ENCODE data around the gene INTS1.

Gene INTS1

DNA sequence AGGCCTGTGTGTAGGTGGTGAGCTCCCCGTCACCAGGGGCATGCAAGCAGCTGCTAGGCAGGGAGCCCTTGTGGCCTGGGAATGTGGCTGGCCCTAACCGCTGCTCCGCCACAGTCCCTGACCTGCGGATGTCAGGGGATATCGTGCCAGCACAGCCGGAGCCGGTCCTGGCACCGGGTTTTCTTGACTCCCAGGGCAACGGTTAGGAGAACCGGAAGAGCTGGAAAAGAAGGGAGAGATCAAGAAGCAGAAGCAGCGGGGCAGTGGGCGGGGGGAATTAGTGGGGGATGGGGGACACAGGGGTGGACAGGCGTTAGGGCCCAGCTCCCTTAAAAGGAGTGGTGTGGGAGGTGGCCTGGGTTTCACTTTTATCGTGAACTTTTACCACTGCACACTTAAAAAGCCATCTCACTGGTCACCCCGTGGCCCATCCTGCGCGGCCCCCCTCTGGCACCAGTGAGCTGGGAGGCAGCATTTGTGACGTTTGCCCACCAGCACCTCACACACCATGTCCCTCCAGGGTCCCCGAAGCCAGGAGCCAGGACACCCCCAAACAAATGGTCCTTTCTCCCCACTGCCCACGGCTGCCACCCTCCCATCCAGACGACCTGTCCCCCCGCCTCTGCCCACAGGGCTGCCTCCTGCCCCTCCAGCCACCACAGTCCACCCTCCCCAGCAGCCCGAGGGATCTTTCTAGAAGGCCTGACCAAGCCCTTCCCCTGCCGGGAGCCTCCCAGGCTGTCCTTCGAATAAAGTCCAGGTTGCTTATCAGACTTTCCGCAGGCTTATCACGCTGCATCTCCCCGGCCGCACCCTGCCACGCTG lies 43.2 kb downstream of the INTS1 start:
- DNase-seq: peak; percentile 91

GRCh38 chr7:1459920-1460820 lies 44.0 kb downstream of the INTS1 start:
- DNase-seq: peak; percentile 58

GRCh38 chr7:1459512-1459892 lies 44.7 kb downstream of the INTS1 start:
- peak; percentile 99 for DNase-seq

DNA sequence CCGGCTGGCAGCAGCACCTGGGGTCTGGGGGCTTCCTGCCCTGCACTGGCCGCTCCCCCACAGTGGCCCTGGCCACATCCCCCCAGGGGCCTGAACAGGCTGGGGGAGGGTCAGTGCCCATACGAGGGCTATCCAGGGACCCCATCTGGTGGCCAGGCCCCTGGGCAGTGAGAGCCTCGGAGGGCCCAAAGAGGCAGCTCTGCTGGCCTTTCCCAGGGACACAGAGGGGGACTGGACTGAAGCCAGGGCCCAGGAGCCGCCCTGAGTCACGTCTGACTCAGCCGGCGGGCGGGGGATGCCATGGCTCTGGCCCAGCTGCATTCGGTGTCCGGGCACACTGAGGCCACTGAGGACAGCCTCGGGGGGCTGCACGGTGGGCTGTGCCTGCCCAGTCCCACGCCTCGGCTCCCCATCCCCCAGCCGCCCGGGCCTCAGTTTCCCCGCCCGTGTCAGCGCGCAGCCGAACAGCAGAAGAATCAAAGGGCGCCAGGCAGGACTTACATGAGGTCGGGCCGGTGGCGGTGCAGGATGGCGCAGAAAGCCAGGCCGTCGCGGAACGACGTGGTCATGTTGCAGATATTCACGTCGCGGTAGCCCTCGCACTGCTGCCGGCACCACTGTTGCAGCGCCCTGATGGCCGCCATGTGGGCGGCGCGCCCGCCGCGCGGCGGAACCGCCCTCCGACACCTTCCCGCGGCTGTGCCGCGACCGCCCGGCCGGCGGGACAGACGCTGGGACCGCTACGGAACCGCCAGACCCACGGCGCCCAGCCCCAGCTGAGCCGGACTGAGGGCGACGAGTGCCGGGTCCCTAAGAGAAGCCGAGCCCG lies 45.3 kb downstream of the INTS1 start, which contains the start of gene MICALL2:
TSS of gene MICALL2 (minus strand) at position 788 of the 829 bp plus-strand sequence. CDS start at position 644, 144 bp downstream.
- DNase-seq: peak; percentile 78

- DNase-seq: peak; percentile 37
These were observed 46.1 kb downstream of the INTS1 start for GRCh38 chr7:1457949-1458682.

- peak; percentile 93 for DNase-seq
These were observed 46.9 kb downstream of the INTS1 start for GRCh38 chr7:1457059-1457948.

GRCh38 chr7:1455955-1456354 lies 48.2 kb downstream of the INTS1 start:
- no peak for DNase-seq

GRCh38 chr7:1455241-1455939 lies 48.8 kb downstream of the INTS1 start:
- no peak for DNase-seq

DNA sequence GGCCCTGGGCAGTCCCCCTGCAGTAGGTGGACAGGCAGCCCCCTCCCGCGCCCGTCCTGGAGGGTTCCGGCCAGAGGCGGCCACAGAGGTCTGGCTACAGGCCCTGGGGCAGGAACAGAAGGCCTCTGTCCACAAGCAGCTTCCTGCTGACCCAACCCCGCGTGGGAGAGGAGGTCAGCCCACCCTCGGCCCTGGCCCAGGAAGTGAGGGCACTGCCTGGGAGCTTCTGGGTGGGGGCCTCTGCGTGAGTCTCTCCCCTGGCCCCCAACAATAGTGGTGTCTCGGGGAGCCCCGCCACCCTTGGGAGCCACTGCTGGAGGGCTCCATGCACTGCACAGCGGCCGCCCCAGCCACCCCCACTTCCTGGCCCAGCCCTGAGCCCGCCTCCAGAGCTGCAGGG lies 49.6 kb downstream of the INTS1 start:
- no peak for DNase-seq

DNA sequence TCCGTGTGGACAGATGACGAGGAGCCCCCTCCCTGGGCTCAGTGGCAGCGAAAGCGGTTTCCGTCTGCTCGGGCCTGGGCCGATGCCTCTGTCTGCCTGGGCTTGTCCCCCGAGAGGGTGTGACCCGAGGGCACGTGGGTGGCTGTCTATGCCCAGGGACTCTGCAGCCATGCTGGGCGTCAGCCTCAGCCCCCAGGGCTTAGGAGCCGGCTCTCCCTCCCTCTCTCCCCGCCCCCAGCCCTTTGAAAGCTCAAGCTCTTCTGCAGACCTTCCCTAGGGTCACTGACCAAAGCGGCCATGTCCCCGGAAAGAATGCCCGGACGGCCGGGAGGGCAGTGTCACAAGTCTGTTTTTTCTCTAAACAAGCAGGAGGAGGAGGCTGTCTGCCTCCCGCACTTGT lies 52.0 kb downstream of the INTS1 start:
- DNase-seq: no peak

DNA sequence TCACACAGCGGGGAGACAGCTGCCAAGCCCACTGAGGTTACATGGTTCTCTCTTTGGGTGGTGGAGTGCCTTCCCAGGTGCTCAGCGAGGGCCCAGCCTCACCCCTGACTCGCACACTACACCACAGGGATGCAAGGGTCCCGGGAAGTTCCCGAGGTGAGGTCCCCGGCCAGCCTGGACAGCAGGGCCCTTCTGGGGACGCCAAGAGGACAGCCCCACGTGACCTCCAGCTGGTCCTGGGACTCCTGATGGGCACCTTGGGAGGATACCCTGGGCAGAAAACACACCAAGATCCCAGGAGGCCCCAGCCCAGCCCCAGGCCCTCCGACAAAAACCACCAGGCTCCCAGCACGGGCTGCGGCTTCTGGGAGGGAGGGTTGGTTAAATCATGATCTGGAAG lies 53.2 kb downstream of the INTS1 start:
- no peak for DNase-seq

DNA sequence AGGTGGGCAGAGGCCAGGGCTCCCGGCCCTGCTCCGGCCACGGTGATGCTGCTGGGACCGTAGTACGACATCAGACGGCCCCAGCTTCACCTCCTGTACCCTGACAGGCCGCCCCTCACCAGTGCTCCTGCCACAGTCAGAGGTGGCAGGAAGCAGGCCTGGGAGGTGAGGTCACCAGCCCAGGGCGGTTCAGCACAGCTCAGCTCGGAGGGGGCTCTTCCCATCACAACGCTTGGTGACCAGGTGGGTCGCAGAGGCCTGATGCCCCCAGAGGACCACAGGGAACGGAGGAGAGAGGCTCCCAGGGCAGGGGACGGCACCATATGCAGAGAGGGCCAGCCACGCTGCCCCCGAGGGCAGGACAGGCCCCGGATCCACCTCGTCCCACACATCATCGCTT lies 53.8 kb downstream of the INTS1 start:
- no peak for DNase-seq

DNA sequence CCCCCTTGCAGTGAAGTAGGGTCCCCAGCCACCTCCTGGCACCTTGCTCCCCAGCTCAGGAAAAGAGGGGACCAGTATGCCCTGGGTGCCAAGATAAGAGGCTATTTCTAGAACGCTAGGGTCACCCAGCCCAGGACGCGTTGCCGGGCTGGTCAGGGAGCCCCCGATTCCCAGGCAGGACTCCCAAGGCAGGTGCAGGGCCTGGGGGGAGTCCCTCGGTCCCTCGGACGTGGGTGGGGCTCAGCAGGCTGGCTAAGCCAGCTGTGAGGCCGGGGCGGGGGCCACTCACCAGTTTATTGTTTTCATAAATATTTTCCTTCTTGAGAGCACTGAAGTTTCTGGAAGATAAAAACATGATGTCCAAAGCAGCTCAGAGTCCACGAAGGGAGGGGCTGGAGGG lies 54.2 kb downstream of the INTS1 start:
- no peak for DNase-seq

- DNase-seq: no peak
These were observed 54.7 kb downstream of the INTS1 start for GRCh38 chr7:1449501-1449900.

DNA sequence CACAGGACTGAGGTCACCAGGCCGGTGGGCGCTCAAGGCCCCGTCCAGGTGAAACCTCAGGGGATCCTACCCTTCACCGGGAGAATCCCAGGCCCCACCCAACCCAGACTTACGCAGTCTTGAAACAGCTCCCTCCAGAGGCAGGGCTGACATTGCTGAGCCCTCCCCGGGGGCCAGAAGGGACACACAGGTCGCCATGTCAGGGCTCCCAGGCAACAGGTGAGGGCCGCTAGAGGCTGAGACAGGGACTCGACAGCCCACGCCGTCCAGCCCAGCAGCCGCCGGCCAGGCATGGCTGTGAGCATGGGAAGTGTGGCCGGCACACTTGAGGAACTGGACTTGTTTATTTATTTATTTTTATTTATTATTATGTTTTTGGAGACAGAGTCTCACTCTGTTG lies 55.2 kb downstream of the INTS1 start:
- no peak for DNase-seq

- DNase-seq: no peak
These were observed 56.5 kb downstream of the INTS1 start for GRCh38 chr7:1447551-1448244.

DNA sequence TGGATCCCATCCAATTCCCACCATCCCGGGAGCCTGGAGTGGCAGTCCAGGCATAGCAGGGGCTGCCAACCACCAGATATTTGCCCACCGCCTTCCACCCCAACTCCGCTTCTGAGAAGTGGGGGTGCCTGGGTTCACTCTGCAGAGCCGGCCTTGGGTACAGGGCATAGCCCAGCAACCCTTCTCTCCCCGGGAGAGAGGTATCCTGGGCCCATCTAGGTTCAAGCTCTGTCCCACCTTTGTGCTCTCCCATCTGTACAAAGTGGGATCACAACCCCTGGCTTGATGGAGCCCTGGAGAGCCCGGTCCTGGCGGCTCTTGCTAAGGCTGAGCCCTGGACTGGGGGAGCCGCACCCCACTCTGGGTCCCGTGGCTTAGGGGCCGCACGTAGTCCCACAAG lies 57.1 kb downstream of the INTS1 start:
- no peak for DNase-seq

DNA sequence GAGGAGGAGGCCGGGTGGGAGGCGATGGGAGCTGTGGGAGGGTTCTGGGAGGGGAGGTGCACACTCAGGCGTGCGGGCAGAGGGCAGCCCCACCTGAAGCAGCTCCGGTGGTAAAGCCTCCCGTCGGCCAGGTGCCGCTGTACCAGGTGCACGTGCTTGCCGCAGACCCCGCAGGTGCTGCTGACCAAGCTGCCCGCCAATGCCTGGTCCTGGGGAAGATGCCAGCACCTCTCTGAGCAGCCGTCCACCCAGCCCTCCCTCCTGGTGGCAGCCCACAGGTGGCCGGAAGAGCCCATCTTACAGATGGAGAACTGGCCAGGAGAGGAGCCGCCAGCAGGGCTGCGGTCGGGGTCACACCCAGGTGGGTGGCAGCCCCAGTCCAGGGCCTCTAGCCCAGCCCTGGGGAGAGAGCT lies 57.6 kb downstream of the INTS1 start:
- DNase-seq: no peak

DNA sequence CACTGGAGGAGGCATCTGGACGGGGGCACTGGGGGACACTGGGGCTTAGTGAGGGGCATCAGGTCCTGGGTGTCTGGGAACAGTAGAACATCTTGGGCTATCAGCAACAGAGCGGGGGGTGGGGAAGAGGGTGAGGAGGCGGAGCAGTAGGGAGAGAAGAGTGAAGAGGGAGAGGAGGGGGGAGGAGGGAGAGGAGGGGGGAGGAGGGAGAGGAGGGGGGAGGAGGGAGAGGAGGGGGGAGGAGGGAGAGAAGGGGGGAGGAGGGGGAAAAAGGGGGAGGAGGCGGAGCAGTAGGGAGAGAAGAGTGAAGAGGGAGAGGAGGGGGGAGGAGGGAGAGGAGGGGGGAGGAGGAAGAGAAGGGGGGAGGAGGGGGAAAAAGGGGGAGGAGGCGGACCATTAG lies 58.2 kb downstream of the INTS1 start:
- peak; percentile 46 for DNase-seq

DNA sequence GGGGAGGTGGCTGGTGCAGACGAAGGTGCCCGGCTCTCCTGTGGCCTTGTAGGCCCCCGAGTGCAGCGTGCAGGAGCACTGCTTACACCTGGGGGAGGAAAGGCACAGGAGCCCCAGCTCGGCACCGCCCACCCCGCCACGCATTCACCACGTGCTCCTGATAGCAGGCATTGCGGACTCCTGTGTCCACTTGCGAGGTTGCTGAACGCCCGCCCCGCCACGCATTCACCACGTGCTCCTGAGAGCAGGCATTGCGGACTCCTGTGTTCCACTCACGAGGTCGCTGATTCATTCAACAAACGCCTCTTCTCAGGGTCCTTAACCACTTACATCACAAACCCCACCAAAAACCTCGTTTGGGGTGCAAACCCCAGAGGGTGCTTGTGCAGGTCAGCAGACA lies 58.8 kb downstream of the INTS1 start:
- DNase-seq: no peak

Measured in hematopoietic multipotent progenitor cell treated with erythropoietin and hydrocortisone succinate and interleukin-3 and kit ligand, for 6 days (in vitro differentiated cells).